Measurements from ENCODE around the gene BACE2. TPM values are rescaled to one million over a fixed set of nuclear protein-coding genes. Genes with fewer than 3 reads are reported as not detected.

BACE2 gene
- total and polyA plus RNA-seq, 2 donors (not counting 1 experiment from before 2014, with no cell fraction given) = 18.4 to 40.8 TPM

- Histone ChIP-seq H4K20me1 (ENCODE audit: control insufficient read depth, insufficient read depth, low read length, poor library complexity, severe bottlenecking) (no peaks in the 10 kb centered on the region), H3K9ac (ENCODE audit: low read length) (no peak overlapping the region), H3K4me2 (replicated peaks; ENCODE audit: low read depth, low read length, poor library complexity, severe bottlenecking) (no peak overlapping the region), H3K79me2 (ENCODE audit: control insufficient read depth, insufficient read depth, low read length) (peaks cover 3% of the 10 kb centered on the region), H3K27ac (ENCODE audit: low read length in 2 of 2) (no peak overlapping the region), H3K9me3 (ENCODE audit: control extremely low read depth in 1 of 3, control insufficient read depth in 2 of 3, insufficient read depth in 1 of 3, low read length in 2 of 3) (no peaks in the 10 kb centered on the region), H3K36me3 (replicated peaks in 1 of 2; ENCODE audit: control extremely low read depth in 1 of 2, control insufficient read depth in 1 of 2, extremely low read depth in 1 of 2, insufficient read depth in 2 of 2, low read length in 1 of 2) (no peaks in the 10 kb centered on the region), H3K27me3 (replicated peaks in 1 of 4; ENCODE audit: control extremely low read depth in 1 of 4, control insufficient read depth in 3 of 4, insufficient read depth in 4 of 4, low read length in 3 of 4) (no peaks in the 10 kb centered on the region), H2AFZ (ENCODE audit: insufficient read depth, low read depth, low read length, poor library complexity, severe bottlenecking) (no peak overlapping the region), H3K4me3 (ENCODE audit: control extremely low read depth in 1 of 5, extremely low read depth in 1 of 5, insufficient read depth in 1 of 5, low read depth in 2 of 5, low read length in 4 of 5) (no peak overlapping the region), H3K4me1 (ENCODE audit: control insufficient read depth in 2 of 2, insufficient read depth in 2 of 2, low read length in 2 of 2) (peaks cover 4 to 7% of the 10 kb centered on the region in 2 donors)
- Mint-ChIP-seq H3K9me3 (ENCODE audit: insufficient read depth) (no peaks in the 10 kb centered on the region), H3K27ac (no peak overlapping the region), H3K4me3 (no peak overlapping the region), H3K4me1 (peaks cover 22% of the 10 kb centered on the region), H3K27me3 (no peaks in the 10 kb centered on the region)
- WGBS (ENCODE audit: insufficient coverage) = 25% methylated on average over 12 of the region's 12 CpGs
- DNase-seq (no peak), ATAC-seq (ENCODE audit: low read depth) (no peak)
- intact Hi-C loops (cut with micrococcal nuclease) = no loop called here
- ChIA-PET CTCF (interaction anchor here (0.6 to 1.5 kb wide), 2 partner anchors 67 to 95 kb away, joined by 3 to 4 read pairs; no protein-coding TSS in a partner anchor), POLR2A (interaction anchor here (0.5 kb wide), 1 partner anchor 9 kb away, joined by 4 read pairs; no protein-coding TSS in a partner anchor)
- TF ChIP-seq, protein P1, sequence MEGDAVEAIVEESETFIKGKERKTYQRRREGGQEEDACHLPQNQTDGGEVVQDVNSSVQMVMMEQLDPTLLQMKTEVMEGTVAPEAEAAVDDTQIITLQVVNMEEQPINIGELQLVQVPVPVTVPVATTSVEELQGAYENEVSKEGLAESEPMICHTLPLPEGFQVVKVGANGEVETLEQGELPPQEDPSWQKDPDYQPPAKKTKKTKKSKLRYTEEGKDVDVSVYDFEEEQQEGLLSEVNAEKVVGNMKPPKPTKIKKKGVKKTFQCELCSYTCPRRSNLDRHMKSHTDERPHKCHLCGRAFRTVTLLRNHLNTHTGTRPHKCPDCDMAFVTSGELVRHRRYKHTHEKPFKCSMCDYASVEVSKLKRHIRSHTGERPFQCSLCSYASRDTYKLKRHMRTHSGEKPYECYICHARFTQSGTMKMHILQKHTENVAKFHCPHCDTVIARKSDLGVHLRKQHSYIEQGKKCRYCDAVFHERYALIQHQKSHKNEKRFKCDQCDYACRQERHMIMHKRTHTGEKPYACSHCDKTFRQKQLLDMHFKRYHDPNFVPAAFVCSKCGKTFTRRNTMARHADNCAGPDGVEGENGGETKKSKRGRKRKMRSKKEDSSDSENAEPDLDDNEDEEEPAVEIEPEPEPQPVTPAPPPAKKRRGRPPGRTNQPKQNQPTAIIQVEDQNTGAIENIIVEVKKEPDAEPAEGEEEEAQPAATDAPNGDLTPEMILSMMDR (IDR thresholded peaks at IDR 0.05) = no peak
- no peak for TF ChIP-seq EZH2 (IDR thresholded peaks at IDR 0.05; ENCODE audit: borderline replicate concordance, insufficient read depth, low read depth, low read length, poor library complexity, severe bottlenecking)
These were observed 48.0 kb downstream of the BACE2 start for GRCh38 chr21:41215856-41216408.

GRCh38 chr21:41216486-41216885 lies 48.5 kb downstream of the BACE2 start:
- Histone ChIP-seq H3K4me2 (replicated peaks; ENCODE audit: low read depth, low read length, poor library complexity, severe bottlenecking) (no peak overlapping the region), H3K79me2 (ENCODE audit: control insufficient read depth, insufficient read depth, low read length) (peaks cover 3% of the 10 kb centered on the region), H3K36me3 (replicated peaks in 1 of 2; ENCODE audit: control extremely low read depth in 1 of 2, control insufficient read depth in 1 of 2, extremely low read depth in 1 of 2, insufficient read depth in 2 of 2, low read length in 1 of 2) (no peaks in the 10 kb centered on the region), H3K9me3 (ENCODE audit: control extremely low read depth in 1 of 3, control insufficient read depth in 2 of 3, insufficient read depth in 1 of 3, low read length in 2 of 3) (no peaks in the 10 kb centered on the region), H3K4me1 (ENCODE audit: control insufficient read depth in 2 of 2, insufficient read depth in 2 of 2, low read length in 2 of 2) (peaks cover 4 to 7% of the 10 kb centered on the region in 2 donors), H2AFZ (ENCODE audit: insufficient read depth, low read depth, low read length, poor library complexity, severe bottlenecking) (no peak overlapping the region), H3K4me3 (ENCODE audit: control extremely low read depth in 1 of 5, extremely low read depth in 1 of 5, insufficient read depth in 1 of 5, low read depth in 2 of 5, low read length in 4 of 5) (no peak overlapping the region), H3K27me3 (replicated peaks in 1 of 4; ENCODE audit: control extremely low read depth in 1 of 4, control insufficient read depth in 3 of 4, insufficient read depth in 4 of 4, low read length in 3 of 4) (no peaks in the 10 kb centered on the region), H4K20me1 (ENCODE audit: control insufficient read depth, insufficient read depth, low read length, poor library complexity, severe bottlenecking) (no peaks in the 10 kb centered on the region), H3K27ac (ENCODE audit: low read length in 2 of 2) (no peak overlapping the region), H3K9ac (ENCODE audit: low read length) (no peak overlapping the region)
- H3K9me3 Mint-ChIP-seq (ENCODE audit: insufficient read depth) = no peaks in the 10 kb centered on the region
- H3K4me1 Mint-ChIP-seq = peaks cover 22% of the 10 kb centered on the region
- CTCF ChIA-PET = interaction anchor here (0.6 to 1.5 kb wide), 2 partner anchors 67 to 95 kb away, joined by 3 to 4 read pairs; no protein-coding TSS in a partner anchor
- no peak overlapping the region for H3K4me3 Mint-ChIP-seq
- no peak for ATAC-seq (ENCODE audit: low read depth)
- WGBS (ENCODE audit: insufficient coverage) = 96% methylated on average over 17 of the region's 17 CpGs
- TF ChIP-seq EZH2 (IDR thresholded peaks at IDR 0.05; ENCODE audit: borderline replicate concordance, insufficient read depth, low read depth, low read length, poor library complexity, severe bottlenecking) = no peak
- TF ChIP-seq, protein P1 (IDR thresholded peaks at IDR 0.05) = no peak
- POLR2A ChIA-PET = no interaction called here
- H3K27me3 Mint-ChIP-seq = no peaks in the 10 kb centered on the region
- DNase-seq = no peak
- intact Hi-C loops (cut with micrococcal nuclease) = no loop called here
- H3K27ac Mint-ChIP-seq = no peak overlapping the region
